GM18909 (cell line): ENCODE results near the gene TBCCD1.
"Not testable (repeated sequence)": the region's sequence is repeated elsewhere in the genome, so short reads cannot be mapped to it uniquely, and the experiment has no call there.

Experiments used
- ATAC-seq: cut with Tn5 transposase; IDR thresholded peaks from one replicate; pipeline ENCODE4 v1.9.1; 2021; ENCODE audit warnings: mild to moderate bottlenecking; ENCODE audit not compliant: unreplicated experiment, poor library complexity

TBCCD1 gene

GRCh38 chr3:186598108-186598784, 31.1 kb upstream of the TBCCD1 start:
- ATAC-seq: no peak

- ATAC-seq: no peak
These were observed 29.6 kb upstream of the TBCCD1 start for GRCh38 chr3:186596568-186597287.

GRCh38 chr3:186594591-186595113, 27.5 kb upstream of the TBCCD1 start:
- no peak for ATAC-seq

GRCh38 chr3:186593862-186594261, 26.7 kb upstream of the TBCCD1 start:
- ATAC-seq: no peak

- ATAC-seq: no peak
These were observed 25.5 kb upstream of the TBCCD1 start for GRCh38 chr3:186592682-186593081.

- ATAC-seq: no peak
These were observed 23.6 kb upstream of the TBCCD1 start for GRCh38 chr3:186590580-186591295.

GRCh38 chr3:186589856-186590579, 22.9 kb upstream of the TBCCD1 start:
- ATAC-seq: no peak

GRCh38 chr3:186589121-186589520, 22.0 kb upstream of the TBCCD1 start:
- ATAC-seq: no peak

GRCh38 chr3:186588632-186589031, 21.5 kb upstream of the TBCCD1 start:
- ATAC-seq: no peak

GRCh38 chr3:186587183-186587582, 20.0 kb upstream of the TBCCD1 start:
- ATAC-seq: no peak

- not testable (repeated sequence) for ATAC-seq
These were observed 19.1 kb upstream of the TBCCD1 start for GRCh38 chr3:186586245-186586644.

- no peak for ATAC-seq
These were observed 16.7 kb upstream of the TBCCD1 start for GRCh38 chr3:186583831-186584230.

GRCh38 chr3:186582541-186582940, 15.4 kb upstream of the TBCCD1 start:
- ATAC-seq: no peak

GRCh38 chr3:186580785-186581184, 13.6 kb upstream of the TBCCD1 start:
- no peak for ATAC-seq

GRCh38 chr3:186577521-186577920, 10.4 kb upstream of the TBCCD1 start:
- no peak for ATAC-seq

- no peak for ATAC-seq
These were observed 4.5 kb upstream of the TBCCD1 start for GRCh38 chr3:186571644-186572013.

GRCh38 chr3:186570941-186571643, 4.0 kb upstream of the TBCCD1 start:
- no peak for ATAC-seq

- peak; percentile 90 for ATAC-seq
These were observed 3.2 kb upstream of the TBCCD1 start, which contains the start of gene DNAJB11 for GRCh38 chr3:186570096-186570940. Gene DNAJB11, plus strand, starts transcription at chr3:186570720. Its CDS starts 178 bp downstream, at chr3:186570898.

GRCh38 chr3:186569779-186570095, 2.6 kb upstream of the TBCCD1 start:
- no peak for ATAC-seq
